ENCODE results near the gene POGK.
A peak's percentile ranks its signal among the peaks of the same experiment; 100 is the strongest.
"Not testable (repeated sequence)": the region's sequence is repeated elsewhere in the genome, so short reads cannot be mapped to it uniquely, and the experiment has no call there.

The POGK gene

GRCh38 chr1:166838766-166839599 is at the start of gene POGK:
TSS of gene POGK (plus strand) at chr1:166839475. CDS start at chr1:166840957, 1,482 bp downstream.
- DNase-seq: peak; percentile 90
- in situ Hi-C loops (cut with MboI; ENCODE audit: low pct_unique_long_range_greater_than_20kb, low sequenced_read_pairs): no loop called here

- DNase-seq: no peak
- in situ Hi-C loops (cut with MboI; ENCODE audit: low pct_unique_long_range_greater_than_20kb, low sequenced_read_pairs): no loop called here
These were observed 42.5 kb upstream of the POGK start for GRCh38 chr1:166796620-166797236.

GRCh38 chr1:166808952-166809351 is 30.3 kb upstream of the POGK start:
- DNase-seq: no peak
- in situ Hi-C loops (cut with MboI; ENCODE audit: low pct_unique_long_range_greater_than_20kb, low sequenced_read_pairs): no loop called here

GRCh38 chr1:166811691-166812090 is 27.6 kb upstream of the POGK start:
- in situ Hi-C loops (cut with MboI; ENCODE audit: low pct_unique_long_range_greater_than_20kb, low sequenced_read_pairs): no loop called here
- DNase-seq: no peak

- in situ Hi-C loops (cut with MboI; ENCODE audit: low pct_unique_long_range_greater_than_20kb, low sequenced_read_pairs): no loop called here
- DNase-seq: no peak
These were observed 25.6 kb upstream of the POGK start for GRCh38 chr1:166813508-166814223.

- in situ Hi-C loops (cut with MboI; ENCODE audit: low pct_unique_long_range_greater_than_20kb, low sequenced_read_pairs): no loop called here
- DNase-seq: no peak
These were observed 24.7 kb upstream of the POGK start for GRCh38 chr1:166814611-166815010.

- no peak for DNase-seq
- in situ Hi-C loops (cut with MboI; ENCODE audit: low pct_unique_long_range_greater_than_20kb, low sequenced_read_pairs): no loop called here
These were observed 19.3 kb upstream of the POGK start for GRCh38 chr1:166819974-166820373.

GRCh38 chr1:166822385-166822784 is 16.9 kb upstream of the POGK start:
- DNase-seq: peak; percentile 12
- in situ Hi-C loops (cut with MboI; ENCODE audit: low pct_unique_long_range_greater_than_20kb, low sequenced_read_pairs): no loop called here

GRCh38 chr1:166827426-166827825 is 11.8 kb upstream of the POGK start:
- DNase-seq: no peak
- in situ Hi-C loops (cut with MboI; ENCODE audit: low pct_unique_long_range_greater_than_20kb, low sequenced_read_pairs): no loop called here

GRCh38 chr1:166829762-166830161 is 9.5 kb upstream of the POGK start:
- in situ Hi-C loops (cut with MboI; ENCODE audit: low pct_unique_long_range_greater_than_20kb, low sequenced_read_pairs); DNase-seq: not testable (repeated sequence)

GRCh38 chr1:166836733-166837132 is 2.5 kb upstream of the POGK start:
- in situ Hi-C loops (cut with MboI; ENCODE audit: low pct_unique_long_range_greater_than_20kb, low sequenced_read_pairs): no loop called here

GRCh38 chr1:166839600-166840308 is 479 bp downstream of the POGK start:
- in situ Hi-C loops (cut with MboI; ENCODE audit: low pct_unique_long_range_greater_than_20kb, low sequenced_read_pairs): no loop called here

More at GRCh38 chr1:166836733-166837132, 2.5 kb upstream of the POGK start:
- no peak for DNase-seq

GRCh38 chr1:166840309-166841274 is 1.3 kb downstream of the POGK start:
- in situ Hi-C loops (cut with MboI; ENCODE audit: low pct_unique_long_range_greater_than_20kb, low sequenced_read_pairs): no loop called here
- peak; percentile 64 for DNase-seq

More at GRCh38 chr1:166839600-166840308, 479 bp downstream of the POGK start:
- DNase-seq: peak; percentile 48

GRCh38 chr1:166843322-166843721 is 4.0 kb downstream of the POGK start:
- in situ Hi-C loops (cut with MboI; ENCODE audit: low pct_unique_long_range_greater_than_20kb, low sequenced_read_pairs): no loop called here

GRCh38 chr1:166843769-166844596 is 4.7 kb downstream of the POGK start:
- DNase-seq: no peak
- in situ Hi-C loops (cut with MboI; ENCODE audit: low pct_unique_long_range_greater_than_20kb, low sequenced_read_pairs): no loop called here

More at GRCh38 chr1:166843322-166843721, 4.0 kb downstream of the POGK start:
- DNase-seq: no peak

- no peak for DNase-seq
- in situ Hi-C loops (cut with MboI; ENCODE audit: low pct_unique_long_range_greater_than_20kb, low sequenced_read_pairs): no loop called here
These were observed 5.5 kb downstream of the POGK start for GRCh38 chr1:166844791-166845190.

GRCh38 chr1:166848193-166848592 is 8.9 kb downstream of the POGK start:
- no peak for DNase-seq
- in situ Hi-C loops (cut with MboI; ENCODE audit: low pct_unique_long_range_greater_than_20kb, low sequenced_read_pairs): no loop called here

Data from KBM-7 (cell line).